ENCODE measurements around the gene LRRK1. TPM values are rescaled to one million over a fixed set of nuclear protein-coding genes. Genes with fewer than 3 reads are reported as not detected.
A peak's percentile ranks its signal among the peaks of the same experiment; 100 is the strongest.

The LRRK1 gene
- total and polyA plus RNA-seq, 2 of the 13 experiments (the other 11 are each of a cell fraction or from before 2014, with no cell fraction given): 0.13 to 1.2 TPM

GRCh38 chr15:101091080-101092017, 172.2 kb downstream of the LRRK1 start (continued):
- TF ChIP-seq NFAT5 (CRISPR knock-in tag; IDR thresholded peaks at IDR 0.05): no peak
- TF ChIP-seq POGK (CRISPR knock-in tag; conservative IDR thresholded peaks at IDR 0.05): no peak
- TF ChIP-seq NR2F2 (IDR thresholded peaks at IDR 0.05; ENCODE audit: borderline replicate concordance, low read depth): peak; percentile 80
- no peak for TF ChIP-seq ADNP (CRISPR knock-in tag; IDR thresholded peaks at IDR 0.05)
- TF ChIP-seq ZNF747 (CRISPR knock-in tag; IDR thresholded peaks at IDR 0.05; ENCODE audit: borderline replicate concordance): peak; percentile 81; the same call in 1 of the 2 replicates
- TF ChIP-seq MTERF4 (CRISPR knock-in tag; IDR thresholded peaks at IDR 0.05): peak; percentile 75; the same call in 1 of the 2 replicates
- TF ChIP-seq NR2C2 (CRISPR knock-in tag; IDR thresholded peaks at IDR 0.05; ENCODE audit: borderline replicate concordance): peak; percentile 83
- TF ChIP-seq ZSCAN20 (CRISPR knock-in tag; IDR thresholded peaks at IDR 0.05; ENCODE audit: borderline replicate concordance): no peak
- no peak for TF ChIP-seq ZNF616 (CRISPR knock-in tag; IDR thresholded peaks at IDR 0.05; ENCODE audit: low read depth)
- no peak for TF ChIP-seq ZNF660 (CRISPR knock-in tag; IDR thresholded peaks at IDR 0.05; ENCODE audit: borderline replicate concordance, low read depth)
- peak; percentile 63; the same call in 1 of the 2 replicates for TF ChIP-seq ZNF205 (CRISPR knock-in tag; IDR thresholded peaks at IDR 0.05)
- peak; percentile 67 for TF ChIP-seq PATZ1 (CRISPR knock-in tag; IDR thresholded peaks at IDR 0.05)
- TF ChIP-seq ZBTB25 (CRISPR knock-in tag; IDR thresholded peaks at IDR 0.05): no peak
- no peak for TF ChIP-seq HOXA5 (CRISPR knock-in tag; IDR thresholded peaks at IDR 0.05)
- TF ChIP-seq U2AF2 (IDR thresholded peaks at IDR 0.05; ENCODE audit: low read depth, low read length): peak; percentile 93
- TF ChIP-seq NKX3-1 (CRISPR knock-in tag; IDR thresholded peaks at IDR 0.05): peak; percentile 48; the same call in 1 of the 2 replicates
- no peak for TF ChIP-seq JUNB (CRISPR knock-in tag; IDR thresholded peaks at IDR 0.05; ENCODE audit: borderline replicate concordance)
